Upper lobe of right lung (tissue), 1 donor: ENCODE data around the gene ERC1. TPM values are rescaled to one million over a fixed set of nuclear protein-coding genes. Genes with fewer than 3 reads are reported as not detected.
A peak's percentile ranks its signal among the peaks of the same experiment; 100 is the strongest.

Experiments
- ATAC-seq: fragments of 200-7000 bp; cut with Tn5 transposase; one replicate; pipeline ENCODE4 v1.9.1; 2020; ENCODE audit warnings: mild to moderate bottlenecking, moderate library complexity
- DNase-seq: peaks from one replicate; pipeline ENCODE4 v3.0.0-alpha.2; 2020
- H3K27ac ChIP-seq: fragments of 200-600 bp; one replicate; pipeline ENCODE4 v1.8.0; 2022
- H3K27me3 ChIP-seq: fragments of 200-600 bp; one replicate; pipeline ENCODE4 v1.8.0; 2022; ENCODE audit warnings: mild to moderate bottlenecking
- H3K36me3 ChIP-seq: fragments of 200-600 bp; one replicate; pipeline ENCODE4 v1.8.0; 2022
- H3K4me1 ChIP-seq: fragments of 200-600 bp; one replicate; pipeline ENCODE4 v1.8.0; 2022
- H3K4me3 ChIP-seq: fragments of 200-600 bp; one replicate; pipeline ENCODE4 v1.8.0; 2022; ENCODE audit warnings: mild to moderate bottlenecking
- H3K9me3 ChIP-seq: fragments of 200-600 bp; one replicate; pipeline ENCODE4 v1.8.0; 2022
- CTCF ChIP-seq: fragments of 200-600 bp; IDR thresholded peaks from one replicate; pipeline ENCODE4 v1.8.0; 2022; ENCODE audit warnings: antibody characterized with exemption
- intact Hi-C: fragments of 100-400 bp; cut with DNase I; formaldehyde crosslinking; loops from one replicate; pipeline ENCODE4 v1.11.0; 2022
- total RNA-seq: library from RNA; stranded (reverse); fragmentation: NEBNext Ultra II Directional; extraction: Animal tissue kit (Norgen Biotek cat#: 25700); gene quantifications from one replicate; pipeline ENCODE4 v1.2.1, GENCODE V29; 2021
- donor health status: DM: no; HTN: yes; CAD: no; lungs with severe emphysema.

Gene ERC1
- total RNA-seq, 1 donor from 2014 or later, result 54.3 TPM

DNA sequence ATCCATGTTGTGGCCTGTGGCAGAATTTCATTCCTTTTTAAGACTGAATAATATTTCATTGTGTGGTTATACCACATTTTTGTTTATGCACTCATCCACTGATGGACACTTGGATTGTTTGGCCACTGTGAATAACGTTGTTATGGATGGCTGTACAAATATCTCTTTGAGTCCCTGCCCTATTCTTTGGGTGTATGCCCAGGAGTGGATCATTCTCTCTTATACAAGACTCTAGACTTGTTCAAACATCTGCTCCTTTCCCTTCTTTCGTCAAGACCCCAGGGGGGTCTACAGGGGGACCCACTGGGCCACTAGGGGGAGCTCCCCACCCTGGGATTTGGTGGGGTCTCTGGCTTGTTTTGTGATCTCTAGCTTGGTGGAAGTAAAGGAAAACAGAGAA is 526.0 kb downstream of the ERC1 start:
- Histone ChIP-seq H3K9me3 (no peaks in the 10 kb centered on the region), H3K27me3 (no peaks in the 10 kb centered on the region), H3K27ac (no peak overlapping the region), H3K4me3 (no peak overlapping the region), H3K4me1 (no peaks in the 10 kb centered on the region), H3K36me3 (no peaks in the 10 kb centered on the region)
- DNase-seq (no peak), ATAC-seq (no peak)
- TF ChIP-seq CTCF, result peak; percentile 36
- intact Hi-C loops, result no loop called here

- Histone ChIP-seq H3K27ac (no peak overlapping the region), H3K4me3 (no peak overlapping the region), H3K4me1 (no peaks in the 10 kb centered on the region), H3K36me3 (no peaks in the 10 kb centered on the region), H3K27me3 (no peaks in the 10 kb centered on the region), H3K9me3 (no peaks in the 10 kb centered on the region)
- intact Hi-C loops, result no loop called here
- ATAC-seq (peak; percentile 6), DNase-seq (peak; percentile 31)
- no peak for TF ChIP-seq CTCF
These were observed 526.9 kb downstream of the ERC1 start for GRCh38 chr12:1517734-1518525.

GRCh38 chr12:1518591-1519516 is 527.8 kb downstream of the ERC1 start:
- intact Hi-C loops, result no loop called here
- Histone ChIP-seq H3K4me1 (no peaks in the 10 kb centered on the region), H3K36me3 (no peaks in the 10 kb centered on the region), H3K27me3 (no peaks in the 10 kb centered on the region), H3K4me3 (no peak overlapping the region), H3K9me3 (no peaks in the 10 kb centered on the region), H3K27ac (no peak overlapping the region)
- ATAC-seq (peak; percentile 85), DNase-seq (peak; percentile 65)
- TF ChIP-seq CTCF, result no peak

DNA sequence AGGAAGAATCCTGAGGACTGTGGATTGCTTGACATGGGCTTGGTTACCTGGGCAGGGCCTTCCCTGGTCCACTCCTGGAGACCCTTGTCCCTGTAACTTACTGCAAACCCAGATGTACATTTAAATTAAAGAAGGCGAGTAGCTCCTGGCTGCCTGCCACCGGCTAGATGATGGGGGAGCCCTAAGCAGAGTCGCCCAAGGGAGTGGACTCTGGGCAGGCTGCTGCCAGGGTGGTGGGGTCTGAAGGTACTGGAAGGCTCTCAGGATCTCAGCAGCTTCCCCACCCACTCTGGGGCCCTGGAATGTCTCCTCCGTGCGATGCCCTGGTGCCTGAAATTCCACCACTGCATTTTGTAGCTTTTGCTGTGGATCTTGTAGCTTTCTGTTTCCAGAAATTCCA is 528.6 kb downstream of the ERC1 start:
- Histone ChIP-seq H3K4me3 (no peak overlapping the region), H3K27ac (no peak overlapping the region), H3K27me3 (no peaks in the 10 kb centered on the region), H3K9me3 (no peaks in the 10 kb centered on the region), H3K4me1 (no peaks in the 10 kb centered on the region), H3K36me3 (no peaks in the 10 kb centered on the region)
- no peak for TF ChIP-seq CTCF
- ATAC-seq, result peak; percentile 24
- DNase-seq, result peak; percentile 59
- intact Hi-C loops, result no loop called here

- intact Hi-C loops, result no loop called here
These were observed 532.0 kb downstream of the ERC1 start for GRCh38 chr12:1523046-1523445.

More at GRCh38 chr12:1523046-1523445, 532.0 kb downstream of the ERC1 start:
- Histone ChIP-seq H3K9me3 (no peaks in the 10 kb centered on the region), H3K27me3 (peaks cover 5% of the 10 kb centered on the region), H3K4me1 (no peaks in the 10 kb centered on the region), H3K4me3 (no peak overlapping the region), H3K27ac (no peak overlapping the region), H3K36me3 (no peaks in the 10 kb centered on the region)
- no peak for TF ChIP-seq CTCF
- ATAC-seq, result no peak
- DNase-seq, result peak; percentile 38
